ENCODE data around the gene ANOS1.

ANOS1 gene

DNA sequence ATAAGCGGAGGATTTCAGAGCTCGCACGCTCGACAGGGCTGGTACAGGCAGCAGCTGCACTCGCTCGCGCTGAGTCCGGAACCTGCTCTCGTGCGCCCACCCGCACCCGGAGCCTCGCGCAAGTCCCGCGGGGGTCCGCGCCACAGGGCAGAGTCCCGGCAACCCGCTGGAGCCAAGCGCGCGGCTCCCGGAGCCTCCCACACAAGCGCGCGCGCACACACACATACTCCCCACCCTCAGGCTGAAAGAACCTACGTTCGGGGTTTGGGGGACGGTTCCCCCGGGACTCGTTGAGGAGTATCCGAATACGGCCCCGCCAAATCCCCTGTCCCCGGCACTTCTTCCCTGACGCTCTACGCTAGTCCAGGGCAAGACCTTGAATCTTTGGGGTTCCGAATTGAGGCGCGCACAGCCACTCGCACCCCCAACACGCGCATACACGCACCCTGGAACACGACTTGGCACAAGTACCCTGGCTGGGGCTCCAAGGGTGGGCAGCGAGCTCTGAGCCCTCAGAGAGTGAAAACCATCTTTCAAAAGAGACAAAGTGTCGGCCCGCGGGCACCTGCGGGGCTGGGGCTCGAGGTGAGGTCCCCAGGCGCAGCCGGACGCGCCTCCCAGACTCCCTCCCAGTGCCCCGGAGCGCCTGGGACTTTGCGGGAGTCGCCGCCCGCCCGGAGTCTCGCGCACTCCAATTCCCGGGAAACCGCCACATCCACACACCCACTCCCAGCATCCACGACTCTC is 952 bp downstream of the ANOS1 start:
- in situ Hi-C loops (cut with MboI; ENCODE audit: low sequenced_read_pairs, unreplicated experiment), result no loop called here
- no peak for TF ChIP-seq CTCF (IDR thresholded peaks at IDR 0.05; ENCODE audit: borderline replicate concordance, control extremely low read depth, extremely low read depth, insufficient read depth, missing control alignments)
- no peak for DNase-seq (ENCODE audit: low spot score)

DNA sequence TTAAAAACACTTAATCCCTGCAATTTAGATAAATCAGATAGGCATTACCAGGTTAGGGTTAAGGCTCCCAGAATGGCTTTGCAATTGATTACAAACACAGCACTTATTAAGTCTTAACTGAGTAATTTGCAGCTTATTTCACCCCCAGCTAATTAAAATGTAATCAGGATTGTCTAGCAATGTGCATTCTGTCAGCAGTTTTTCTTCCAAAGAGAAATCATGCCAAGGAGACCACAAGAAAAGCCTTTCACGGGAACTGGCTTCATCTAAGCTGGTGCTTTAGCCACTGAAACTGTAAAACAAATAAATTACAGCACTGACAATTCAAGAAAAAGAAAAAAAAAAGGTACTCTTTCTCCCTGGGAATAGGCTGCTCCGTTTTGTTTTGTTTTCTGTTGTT is 2.1 kb downstream of the ANOS1 start:
- DNase-seq (ENCODE audit: low spot score), result no peak
- in situ Hi-C loops (cut with MboI; ENCODE audit: low sequenced_read_pairs, unreplicated experiment), result no loop called here
- TF ChIP-seq CTCF (IDR thresholded peaks at IDR 0.05; ENCODE audit: borderline replicate concordance, control extremely low read depth, extremely low read depth, insufficient read depth, missing control alignments), result no peak

DNA sequence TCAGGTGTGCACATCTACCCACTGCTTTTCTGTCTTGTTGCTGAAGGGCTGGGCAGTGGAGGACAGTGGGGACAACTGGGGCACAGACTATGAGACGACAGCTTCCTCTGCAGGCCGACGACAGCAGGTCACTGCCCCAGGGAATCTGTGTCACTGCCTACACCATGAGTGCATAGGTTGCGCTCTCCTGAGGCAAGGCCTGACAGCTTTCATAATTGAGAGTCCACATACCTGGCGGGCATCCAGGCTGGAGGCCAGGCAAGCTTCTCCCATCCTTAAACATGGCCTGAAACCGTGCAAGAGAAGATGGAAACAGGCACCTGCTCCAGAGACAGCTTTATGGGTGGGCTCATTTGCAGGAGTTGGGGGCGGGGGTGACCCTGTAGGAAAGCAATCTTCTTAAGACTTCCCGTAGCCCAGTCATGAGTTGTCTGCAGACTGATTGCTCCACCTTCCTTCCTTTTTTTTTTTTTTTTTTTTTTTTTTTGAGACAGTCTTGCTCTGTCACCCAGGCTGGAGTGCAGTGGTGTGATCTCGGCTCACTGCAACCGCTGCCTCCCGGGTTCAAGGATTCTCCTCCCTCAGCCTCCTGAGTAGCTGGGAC is 2.9 kb downstream of the ANOS1 start:
- no peak for TF ChIP-seq CTCF (IDR thresholded peaks at IDR 0.05; ENCODE audit: borderline replicate concordance, control extremely low read depth, extremely low read depth, insufficient read depth, missing control alignments)
- in situ Hi-C loops (cut with MboI; ENCODE audit: low sequenced_read_pairs, unreplicated experiment), result no loop called here
- DNase-seq (ENCODE audit: low spot score), result no peak

DNA sequence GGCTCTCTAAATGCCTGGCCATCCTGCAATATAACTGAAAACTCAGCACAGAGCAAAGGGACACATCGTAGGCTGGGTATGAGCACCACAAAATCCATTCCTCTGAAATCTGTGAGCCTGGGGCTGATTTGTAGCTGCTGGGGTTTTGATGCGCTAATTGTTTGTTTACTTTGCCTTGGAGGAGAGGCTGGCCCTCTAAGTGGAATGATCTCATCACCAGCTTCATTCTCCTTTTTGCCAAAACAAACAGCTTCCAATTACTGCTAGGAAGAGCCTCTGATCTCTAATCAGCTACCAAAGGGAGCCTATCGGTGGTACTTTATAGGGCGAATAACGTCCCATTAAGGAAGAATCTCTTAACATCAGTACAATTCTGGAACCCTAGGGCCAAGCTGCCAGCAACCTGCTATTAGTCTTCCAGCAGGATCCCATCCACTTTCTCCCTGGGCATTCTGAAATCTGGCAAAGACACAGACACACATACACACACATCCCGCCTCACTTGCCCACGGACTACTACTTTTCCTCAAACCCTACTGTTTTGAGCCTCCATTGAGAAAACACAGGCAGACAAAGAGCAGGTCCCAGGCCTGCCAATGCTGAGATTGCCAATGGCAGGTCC is 5.8 kb downstream of the ANOS1 start:
- no peak for DNase-seq (ENCODE audit: low spot score)
- in situ Hi-C loops (cut with MboI; ENCODE audit: low sequenced_read_pairs, unreplicated experiment), result no loop called here
- TF ChIP-seq CTCF (IDR thresholded peaks at IDR 0.05; ENCODE audit: borderline replicate concordance, control extremely low read depth, extremely low read depth, insufficient read depth, missing control alignments), result no peak

- no peak for DNase-seq (ENCODE audit: low spot score)
- in situ Hi-C loops (cut with MboI; ENCODE audit: low sequenced_read_pairs, unreplicated experiment), result no loop called here
- no peak for TF ChIP-seq CTCF (IDR thresholded peaks at IDR 0.05; ENCODE audit: borderline replicate concordance, control extremely low read depth, extremely low read depth, insufficient read depth, missing control alignments)
Observed at GRCh38 chrX:8724300-8724699, 7.6 kb downstream of the ANOS1 start.

GRCh38 chrX:8721536-8721935 is 10.4 kb downstream of the ANOS1 start:
- DNase-seq (ENCODE audit: low spot score), result no peak
- no peak for TF ChIP-seq CTCF (IDR thresholded peaks at IDR 0.05; ENCODE audit: borderline replicate concordance, control extremely low read depth, extremely low read depth, insufficient read depth, missing control alignments)
- in situ Hi-C loops (cut with MboI; ENCODE audit: low sequenced_read_pairs, unreplicated experiment), result no loop called here
